GM18517 (cell line): ENCODE measurements around the gene CTDSP2.
"Not testable (repeated sequence)": the region's sequence is repeated elsewhere in the genome, so short reads cannot be mapped to it uniquely, and the experiment has no call there.

Experiments used
- ATAC-seq: cut with Tn5 transposase; IDR thresholded peaks from one replicate; pipeline ENCODE4 v1.9.1; 2021; ENCODE audit warnings: mild to moderate bottlenecking, moderate library complexity; ENCODE audit not compliant: unreplicated experiment

The CTDSP2 gene

GRCh38 chr12:57882575-57882974, 36.0 kb upstream of the CTDSP2 start:
- no peak for ATAC-seq

- no peak for ATAC-seq
Measured at GRCh38 chr12:57881475-57881874, 34.9 kb upstream of the CTDSP2 start.

GRCh38 chr12:57881035-57881434, 34.5 kb upstream of the CTDSP2 start:
- not testable (repeated sequence) for ATAC-seq

GRCh38 chr12:57877876-57878275, 31.3 kb upstream of the CTDSP2 start:
- ATAC-seq: no peak

GRCh38 chr12:57875753-57876547, 29.4 kb upstream of the CTDSP2 start:
- no peak for ATAC-seq

GRCh38 chr12:57874166-57875108, 27.9 kb upstream of the CTDSP2 start:
- ATAC-seq: no peak

GRCh38 chr12:57872362-57872761, 25.8 kb upstream of the CTDSP2 start:
- no peak for ATAC-seq

- no peak for ATAC-seq
Measured at GRCh38 chr12:57869927-57870318, 23.4 kb upstream of the CTDSP2 start.

- ATAC-seq: no peak
Measured at GRCh38 chr12:57869298-57869926, 22.9 kb upstream of the CTDSP2 start.

- no peak for ATAC-seq
Measured at GRCh38 chr12:57868851-57869268, 22.3 kb upstream of the CTDSP2 start.

GRCh38 chr12:57868221-57868620, 21.7 kb upstream of the CTDSP2 start:
- no peak for ATAC-seq

- no peak for ATAC-seq
Measured at GRCh38 chr12:57866308-57867019, 19.9 kb upstream of the CTDSP2 start.

- peak; percentile 69 for ATAC-seq
Measured at GRCh38 chr12:57865084-57865751, 18.7 kb upstream of the CTDSP2 start.

- ATAC-seq: no peak
Measured at GRCh38 chr12:57864442-57865083, 18.0 kb upstream of the CTDSP2 start.

GRCh38 chr12:57863676-57864075, 17.1 kb upstream of the CTDSP2 start:
- no peak for ATAC-seq

GRCh38 chr12:57861967-57862366, 15.4 kb upstream of the CTDSP2 start:
- ATAC-seq: no peak

- ATAC-seq: not testable (repeated sequence)
Measured at GRCh38 chr12:57860883-57861282, 14.4 kb upstream of the CTDSP2 start.

- no peak for ATAC-seq
Measured at GRCh38 chr12:57859121-57859520, 12.6 kb upstream of the CTDSP2 start.

GRCh38 chr12:57858123-57858522, 11.6 kb upstream of the CTDSP2 start:
- ATAC-seq: not testable (repeated sequence)

- ATAC-seq: no peak
Measured at GRCh38 chr12:57854965-57855364, 8.4 kb upstream of the CTDSP2 start.
